Esophagus squamous epithelium (tissue), 4 donors: ENCODE results near the gene GCK.

ENCODE experiments used
- CTCF ChIP-seq, 6 experiments: fragments of 450-650 bp in 4 of 6; fragments of 200-600 bp in 2 of 6; sonication (generic) in 2 of 6; IDR thresholded peaks; one replicate each; pipeline ENCODE4 v1.5.1; 2016 to 2019; ENCODE audit warnings: antibody characterized with exemption in 6 of 6, mild to moderate bottlenecking in 4 of 6, moderate library complexity in 4 of 6
- POLR2A ChIP-seq, 4 donors: fragments of 450-650 bp; IDR thresholded peaks; one replicate each; pipeline ENCODE4 v1.6.1; 2017; ENCODE audit warnings: antibody characterized with exemption in 4 of 4, mild to moderate bottlenecking in 4 of 4, moderate library complexity in 3 of 4

DNA sequence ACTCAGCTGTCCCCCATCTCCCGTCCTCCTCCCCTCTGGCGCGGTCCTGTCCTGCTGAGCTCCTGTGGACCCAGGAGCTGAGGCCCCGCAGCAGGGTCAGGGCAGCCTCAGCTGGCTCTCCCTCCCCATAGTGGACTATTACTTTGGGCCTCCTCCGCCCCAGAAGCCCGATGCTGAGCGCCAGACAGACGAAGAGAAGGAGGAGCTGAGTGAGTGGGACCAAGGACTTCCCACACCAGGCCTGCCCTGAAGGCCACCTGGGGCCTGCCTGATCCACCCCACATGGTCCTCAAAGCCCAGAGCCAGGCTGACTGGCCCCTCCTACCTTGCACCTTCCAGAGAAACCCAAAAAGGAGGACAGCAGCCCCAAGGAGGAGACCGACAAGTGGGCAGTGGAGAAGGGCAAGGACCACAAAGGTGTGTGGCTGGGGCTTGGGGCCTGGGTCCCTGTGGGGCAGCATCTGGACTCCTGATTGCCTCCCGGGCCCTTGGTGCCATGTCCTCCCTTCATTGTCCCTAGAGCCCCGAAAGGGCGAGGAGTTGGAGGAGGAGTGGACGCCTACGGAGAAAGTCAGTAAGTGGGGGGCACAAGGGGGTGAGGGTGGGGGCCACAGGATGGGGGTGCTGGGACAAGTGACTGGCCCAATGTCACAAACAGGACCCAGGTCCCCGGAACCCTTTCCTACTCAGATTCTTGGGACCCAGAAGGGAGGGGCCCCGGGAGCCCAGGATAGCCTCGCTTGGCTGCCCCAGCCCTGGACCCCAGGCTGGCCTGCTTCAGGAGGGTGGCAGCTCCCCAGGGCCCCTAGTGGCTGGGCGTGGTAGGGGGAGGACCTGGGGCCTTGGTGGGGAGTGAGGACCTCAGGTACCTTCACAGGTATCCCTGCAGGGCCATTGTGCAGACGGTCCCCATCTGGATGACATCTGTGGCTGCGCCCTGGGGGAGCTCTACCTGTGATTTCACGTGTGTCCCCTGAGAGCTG is 80.2 kb downstream of the GCK start:
- TF ChIP-seq POLR2A (IDR thresholded peaks at IDR 0.05) (no peak), CTCF (IDR thresholded peaks at IDR 0.05) (no peak)
